ENCODE results near the gene NRL. TPM values are rescaled to one million over a fixed set of nuclear protein-coding genes. Genes with fewer than 3 reads are reported as not detected.

Gene NRL
- total RNA-seq, 1 experiment from 2014 or later, result 1.3 TPM

GRCh38 chr14:24155100-24155499 lies 40.4 kb upstream of the NRL start:
- H3K4me3 Mint-ChIP-seq, result no peak overlapping the region
- no peak for DNase-seq (ENCODE audit: low spot score)
- H3K9me3 Mint-ChIP-seq, result no peaks in the 10 kb centered on the region
- H3K4me1 Mint-ChIP-seq, result no peaks in the 10 kb centered on the region
- CTCF ChIA-PET, result no interaction called here
- peaks cover 63% of the 10 kb centered on the region for H3K36me3 Mint-ChIP-seq
- no peak overlapping the region for H3K27ac Mint-ChIP-seq
- POLR2A ChIA-PET, result interaction anchor here (0.6 kb wide), 1 partner anchor 461 kb away, joined by 3 read pairs; no protein-coding TSS in a partner anchor
- ATAC-seq, result no peak
- TF ChIP-seq FOXP1 (CRISPR knock-in tag; IDR thresholded peaks at IDR 0.05; ENCODE audit: borderline replicate concordance) (no peak), ATF1 (CRISPR knock-in tag; IDR thresholded peaks at IDR 0.05) (no peak), KAT7 (CRISPR knock-in tag; IDR thresholded peaks at IDR 0.05; ENCODE audit: borderline replicate concordance) (no peak), ZNF317 (CRISPR knock-in tag; IDR thresholded peaks at IDR 0.05; ENCODE audit: borderline replicate concordance, low read depth) (no peak), ERG (CRISPR knock-in tag; IDR thresholded peaks at IDR 0.05) (no peak), MAX (CRISPR knock-in tag; IDR thresholded peaks at IDR 0.05) (no peak), HMGXB4 (CRISPR knock-in tag; IDR thresholded peaks at IDR 0.05) (no peak), TEAD1 (CRISPR knock-in tag; IDR thresholded peaks at IDR 0.05) (no peak), USF1 (CRISPR knock-in tag; IDR thresholded peaks at IDR 0.05) (no peak), NFE2L1 (CRISPR knock-in tag; IDR thresholded peaks at IDR 0.05) (no peak), SMAD4 (CRISPR knock-in tag; IDR thresholded peaks at IDR 0.05) (no peak), ZMAT4 (CRISPR knock-in tag; IDR thresholded peaks at IDR 0.05) (no peak), ZNF263 (CRISPR knock-in tag; IDR thresholded peaks at IDR 0.05; ENCODE audit: low read depth) (no peak), MLX (CRISPR knock-in tag; IDR thresholded peaks at IDR 0.05) (no peak), TCF7 (CRISPR knock-in tag; IDR thresholded peaks at IDR 0.05; ENCODE audit: low read depth) (no peak), IRF2 (CRISPR knock-in tag; IDR thresholded peaks at IDR 0.05; ENCODE audit: borderline replicate concordance, low read depth) (no peak), ZNF671 (CRISPR knock-in tag; IDR thresholded peaks at IDR 0.05) (no peak), ZNF416 (CRISPR knock-in tag; IDR thresholded peaks at IDR 0.05) (no peak), PRRX2 (CRISPR knock-in tag; IDR thresholded peaks at IDR 0.05) (no peak)
- H3K27me3 Mint-ChIP-seq (ENCODE audit: low read depth), result no peaks in the 10 kb centered on the region

- H3K27me3 Mint-ChIP-seq (ENCODE audit: low read depth), result no peaks in the 10 kb centered on the region
- H3K9me3 Mint-ChIP-seq, result no peaks in the 10 kb centered on the region
- ATAC-seq (no peak), DNase-seq (ENCODE audit: low spot score) (no peak)
- no peak overlapping the region for H3K4me3 Mint-ChIP-seq
- POLR2A ChIA-PET, result interaction anchor here (0.7 to 1.7 kb wide), 4 partner anchors 9 to 41 kb away, joined by 3 to 4 read pairs (median 3); partner anchors contain the start of genes DCAF11, EMC9, IRF9 and NRL
- no peak overlapping the region for H3K27ac Mint-ChIP-seq
- peaks cover 11% of the 10 kb centered on the region for H3K4me1 Mint-ChIP-seq
- CTCF ChIA-PET, result interaction anchor here (0.5 to 4.1 kb wide), 6 partner anchors 9 to 157 kb away, joined by 3 to 19 read pairs (median 4); partner anchors contain the start of genes CIDEB and IRF9
- no peak for TF ChIP-seq PRRX2 (CRISPR knock-in tag; IDR thresholded peaks at IDR 0.05)
- TF ChIP-seq ZNF416 (CRISPR knock-in tag; IDR thresholded peaks at IDR 0.05), result no peak
- no peak for TF ChIP-seq FOXP1 (CRISPR knock-in tag; IDR thresholded peaks at IDR 0.05; ENCODE audit: borderline replicate concordance)
- TF ChIP-seq ZNF281 (CRISPR knock-in tag; IDR thresholded peaks at IDR 0.05), result no peak
- TF ChIP-seq SP1 (CRISPR knock-in tag; conservative IDR thresholded peaks at IDR 0.05), result no peak
- H3K36me3 Mint-ChIP-seq, result peaks cover 53% of the 10 kb centered on the region
These were observed 36.8 kb upstream of the NRL start for GRCh38 chr14:24151404-24152080.
